Measurements from ENCODE around the gene PRKD2.
"Not testable (repeated sequence)": the region's sequence is repeated elsewhere in the genome, so short reads cannot be mapped to it uniquely, and the experiment has no call there.

The PRKD2 gene

GRCh38 chr19:46633130-46633529 is 83.8 kb downstream of the PRKD2 start:
- DNase-seq (ENCODE audit: low read depth): no peak
- no peak for TF ChIP-seq CTCF (IDR thresholded peaks at IDR 0.05; ENCODE audit: low read length, missing control alignments)
- H3K4me3 ChIP-seq (replicated peaks; ENCODE audit: low read depth, low read length): no peak overlapping the region

GRCh38 chr19:46631481-46631880 is 85.4 kb downstream of the PRKD2 start:
- DNase-seq (ENCODE audit: low read depth): peak; percentile 62
- no peak for TF ChIP-seq CTCF (IDR thresholded peaks at IDR 0.05; ENCODE audit: low read length, missing control alignments)
- H3K4me3 ChIP-seq (replicated peaks; ENCODE audit: low read depth, low read length): no peak overlapping the region

GRCh38 chr19:46630586-46631205 is 86.2 kb downstream of the PRKD2 start:
- no peak overlapping the region for H3K4me3 ChIP-seq (replicated peaks; ENCODE audit: low read depth, low read length)
- TF ChIP-seq CTCF (IDR thresholded peaks at IDR 0.05; ENCODE audit: low read length, missing control alignments): no peak
- no peak for DNase-seq (ENCODE audit: low read depth)

GRCh38 chr19:46629546-46630025 is 87.3 kb downstream of the PRKD2 start:
- no peak overlapping the region for H3K4me3 ChIP-seq (replicated peaks; ENCODE audit: low read depth, low read length)
- TF ChIP-seq CTCF (IDR thresholded peaks at IDR 0.05; ENCODE audit: low read length, missing control alignments): no peak
- peak; percentile 66 for DNase-seq (ENCODE audit: low read depth)

- not testable (repeated sequence) for H3K4me3 ChIP-seq (replicated peaks; ENCODE audit: low read depth, low read length); DNase-seq (ENCODE audit: low read depth)
Measured at GRCh38 chr19:46628970-46629369, 87.9 kb downstream of the PRKD2 start.

- DNase-seq (ENCODE audit: low read depth): no peak
- H3K4me3 ChIP-seq (replicated peaks; ENCODE audit: low read depth, low read length): no peak overlapping the region
- no peak for TF ChIP-seq CTCF (IDR thresholded peaks at IDR 0.05; ENCODE audit: low read length, missing control alignments)
Measured at GRCh38 chr19:46626446-46626845, 90.5 kb downstream of the PRKD2 start.

GRCh38 chr19:46625731-46626130 is 91.2 kb downstream of the PRKD2 start:
- no peak for TF ChIP-seq CTCF (IDR thresholded peaks at IDR 0.05; ENCODE audit: low read length, missing control alignments)
- no peak for DNase-seq (ENCODE audit: low read depth)
- no peak overlapping the region for H3K4me3 ChIP-seq (replicated peaks; ENCODE audit: low read depth, low read length)

All from fibroblast of pulmonary artery (primary cell).